SK-N-MC (cell line): ENCODE results near the gene FAAP24.
"Not testable (repeated sequence)": the region's sequence is repeated elsewhere in the genome, so short reads cannot be mapped to it uniquely, and the experiment has no call there.

Experiments
- DNase-seq: peaks from one replicate; pipeline ENCODE4 v3.0.0-alpha.2; 2011; ENCODE audit warnings: low read depth, low spot score
- H3K27ac ChIP-seq: fragments of 200-600 bp; sonication (generic); 2 replicates; pipeline ENCODE4 v1.5.1; 2016; ENCODE audit warnings: mixed run types
- H3K36me3 ChIP-seq: fragments of 200-600 bp; sonication (generic); 2 replicates; pipeline ENCODE4 v1.6.1; 2017; ENCODE audit warnings: antibody characterized with exemption, low read length, mixed read lengths; ENCODE audit not compliant: insufficient read depth
- H3K4me3 ChIP-seq: fragments of 200-600 bp; sonication (generic); 2 replicates; pipeline ENCODE4 v1.5.1; 2016
- H3K9ac ChIP-seq: fragments of 200-600 bp; sonication (generic); 2 replicates; pipeline ENCODE4 v1.8.0; 2017; ENCODE audit warnings: mixed run types, mixed read lengths; ENCODE audit not compliant: insufficient read length
- H3K9me3 ChIP-seq: fragments of 200-600 bp; sonication (generic); 2 replicates; pipeline ENCODE4 v1.6.1; 2017; ENCODE audit warnings: low read depth, mild to moderate bottlenecking, antibody characterized with exemption, low read length, moderate library complexity, mixed read lengths
- EZH2 ChIP-seq: fragments of 200-600 bp; sonication (generic); IDR thresholded peaks from one replicate; pipeline ENCODE4 v1.6.1; 2017; ENCODE audit warnings: antibody characterized with exemption
- FOXP2 ChIP-seq: optimal IDR thresholded peaks from 2 replicates; pipeline ENCODE3; 2011; ENCODE audit warnings: mild to moderate bottlenecking, moderate library complexity; ENCODE audit not compliant: insufficient read depth; ENCODE audit errors: extremely low read length, control extremely low read depth
- POLR2AphosphoS5 ChIP-seq: IDR thresholded peaks from 2 replicates; pipeline ENCODE4 v1.6.1; 2012; ENCODE audit warnings: mild to moderate bottlenecking, low read depth, low read length, borderline replicate concordance

FAAP24 gene, protein sequence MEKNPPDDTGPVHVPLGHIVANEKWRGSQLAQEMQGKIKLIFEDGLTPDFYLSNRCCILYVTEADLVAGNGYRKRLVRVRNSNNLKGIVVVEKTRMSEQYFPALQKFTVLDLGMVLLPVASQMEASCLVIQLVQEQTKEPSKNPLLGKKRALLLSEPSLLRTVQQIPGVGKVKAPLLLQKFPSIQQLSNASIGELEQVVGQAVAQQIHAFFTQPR

DNA sequence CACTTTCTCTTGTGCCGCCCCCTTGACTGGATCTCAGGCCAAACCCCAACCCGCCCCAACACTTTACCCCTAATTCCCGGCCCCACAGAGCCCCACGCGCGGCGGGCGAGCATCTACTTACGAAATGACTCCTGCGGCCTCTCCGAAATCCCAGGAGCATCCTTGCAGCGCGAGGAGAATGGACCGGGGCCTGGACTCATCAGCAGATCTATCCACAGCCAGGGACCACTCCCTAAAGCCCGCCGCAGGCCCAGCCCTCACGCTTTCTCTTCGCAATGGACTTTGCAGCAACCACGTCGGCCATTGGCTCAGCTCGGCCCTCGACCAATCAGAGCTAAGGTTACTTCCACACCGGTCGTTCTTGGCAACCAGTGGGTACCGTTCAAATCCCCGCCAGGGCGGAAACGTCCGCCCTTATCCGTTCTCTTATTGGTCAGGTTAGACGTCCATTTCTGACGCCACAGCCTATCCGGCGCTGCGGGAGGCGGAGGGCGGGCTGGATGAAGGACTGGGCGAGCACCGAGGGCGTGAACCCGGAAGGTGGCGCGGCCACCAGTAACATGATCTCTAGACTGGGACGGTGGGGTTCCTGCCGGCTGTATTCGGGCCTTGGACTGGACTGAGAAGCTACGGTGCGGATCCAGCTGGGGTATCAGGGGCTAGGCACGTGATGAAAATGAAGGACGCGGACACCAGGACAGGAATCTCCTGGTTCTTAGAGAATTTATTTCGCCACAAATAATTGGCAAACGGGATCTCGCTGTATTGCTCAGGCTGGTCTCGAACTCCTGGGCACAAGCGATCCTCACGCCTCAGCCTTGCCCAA, at the start of gene FAAP24, which contains the start of gene CEP89:
FAAP24 (plus strand) TSS at position 528 of the 826 bp plus-strand sequence. CDS start 955 bp downstream, outside the sequence.
CEP89 (minus strand) TSS at position 244 of the 826 bp plus-strand sequence; CDS start at position 160, 84 bp downstream.
- Histone ChIP-seq H3K36me3 (peaks cover 9% of the 10 kb centered on the region), H3K9me3 (no peaks in the 10 kb centered on the region), H3K27ac (no peak within 1 kb of the TSS), H3K4me3 (peak within 1 kb of the TSS; percentile 93), H3K9ac (peak within 1 kb of the TSS; percentile 71)
- TF ChIP-seq POLR2AphosphoS5 (peak; percentile 75; the same call in 1 of the 2 replicates), EZH2 (no peak), FOXP2 (no peak)
- DNase-seq, result peak; percentile 99

DNA sequence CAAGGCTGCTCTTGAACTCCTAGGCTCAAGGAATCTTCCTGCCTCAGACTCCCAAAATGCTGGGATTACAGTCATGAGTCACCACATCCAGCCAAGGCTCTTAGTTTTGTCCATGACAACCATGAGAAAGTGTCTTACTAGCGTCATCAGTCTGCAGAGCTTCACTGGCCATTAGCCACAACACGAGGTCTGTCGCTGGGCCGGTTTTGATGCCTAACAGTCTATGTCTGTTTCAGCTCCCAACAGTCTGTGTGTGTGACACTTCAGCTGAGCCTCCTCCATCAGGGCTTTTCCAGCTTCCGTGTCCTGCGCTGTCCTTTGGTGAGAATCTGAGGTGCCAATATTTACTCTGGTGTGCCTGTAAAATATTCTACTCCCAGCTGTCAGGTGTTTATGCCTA, 47.8 kb upstream of the FAAP24 start:
- Histone ChIP-seq H3K4me3 (no peak overlapping the region), H3K9me3 (no peaks in the 10 kb centered on the region), H3K9ac (no peak overlapping the region), H3K36me3 (peaks cover 9% of the 10 kb centered on the region; the same call in 1 of the 2 replicates), H3K27ac (no peak overlapping the region)
- DNase-seq, result no peak
- TF ChIP-seq POLR2AphosphoS5 (no peak), EZH2 (no peak), FOXP2 (no peak)

DNA sequence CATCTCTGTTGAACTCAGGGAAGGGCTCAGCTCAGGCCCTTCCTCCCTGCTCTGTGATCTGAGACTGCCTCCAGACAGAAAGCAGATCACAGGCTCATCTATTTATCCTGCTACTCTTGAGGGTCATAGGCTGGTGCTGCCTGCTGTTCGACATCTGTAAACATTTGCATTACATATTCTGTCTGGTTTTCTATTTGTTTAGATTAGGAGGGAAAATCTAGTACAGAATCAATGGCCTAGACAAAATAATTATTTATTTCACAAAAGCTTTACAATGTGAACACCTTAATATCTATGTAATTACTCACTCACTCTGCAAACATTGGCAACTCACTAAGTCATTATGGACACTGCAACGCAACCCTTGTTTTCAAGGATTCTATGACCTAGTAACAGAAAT, 43.2 kb upstream of the FAAP24 start:
- no peak overlapping the region for H3K9ac ChIP-seq
- no peak for DNase-seq
- H3K36me3 ChIP-seq, result peaks cover 15% of the 10 kb centered on the region; the same call in 1 of the 2 replicates
- no peak overlapping the region for H3K4me3 ChIP-seq
- no peaks in the 10 kb centered on the region for H3K9me3 ChIP-seq
- H3K27ac ChIP-seq, result no peak overlapping the region
- TF ChIP-seq POLR2AphosphoS5 (no peak), EZH2 (no peak), FOXP2 (no peak)

DNA sequence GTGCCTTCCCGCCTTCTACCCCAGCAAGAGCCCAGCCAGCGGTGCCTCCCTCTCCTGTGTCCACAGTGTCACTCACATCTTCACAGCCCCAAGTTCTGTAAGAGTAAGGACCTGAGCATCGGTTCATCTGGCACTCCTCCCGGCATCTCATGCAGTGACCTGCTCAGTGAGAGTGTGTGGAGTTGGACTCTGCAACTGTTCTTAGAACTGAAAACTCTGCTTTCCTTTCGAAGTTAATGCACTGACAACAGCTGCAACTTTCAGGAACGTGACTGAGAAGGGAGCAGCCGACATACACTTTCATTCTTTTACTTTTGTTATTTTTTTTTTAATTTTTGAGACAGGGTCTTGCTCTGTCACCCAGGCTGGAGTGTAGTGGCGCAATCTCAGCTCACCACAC, 41.5 kb upstream of the FAAP24 start:
- Histone ChIP-seq H3K9me3 (no peaks in the 10 kb centered on the region), H3K27ac (no peak overlapping the region), H3K9ac (no peak overlapping the region), H3K36me3 (peaks cover 15% of the 10 kb centered on the region; the same call in 1 of the 2 replicates), H3K4me3 (no peak overlapping the region)
- no peak for DNase-seq
- TF ChIP-seq FOXP2 (no peak), POLR2AphosphoS5 (no peak), EZH2 (no peak)

DNA sequence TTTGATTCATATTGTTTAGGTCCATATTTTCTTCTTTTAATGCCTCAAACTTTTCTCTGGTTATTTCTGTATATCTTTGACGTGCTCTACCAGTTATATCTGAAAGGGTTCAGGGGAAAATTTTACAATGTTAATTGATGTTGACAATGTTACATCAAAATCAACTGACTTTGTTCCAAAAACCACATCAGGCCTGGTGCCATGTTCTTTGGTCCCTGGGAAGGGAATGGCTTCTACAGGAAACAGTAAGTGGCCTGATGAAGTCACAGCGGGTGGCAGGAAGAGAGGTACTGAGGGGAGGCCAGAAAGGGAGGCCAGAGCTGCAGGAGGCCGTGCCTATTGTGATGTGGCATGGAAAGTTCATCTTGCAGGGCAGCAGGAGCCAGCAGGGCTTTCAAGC, 38.5 kb upstream of the FAAP24 start:
- Histone ChIP-seq H3K9me3 (no peaks in the 10 kb centered on the region), H3K4me3 (no peak overlapping the region), H3K27ac (no peak overlapping the region), H3K9ac (no peak overlapping the region), H3K36me3 (peaks cover 9% of the 10 kb centered on the region; the same call in 1 of the 2 replicates)
- TF ChIP-seq EZH2, result no peak
- no peak for TF ChIP-seq FOXP2
- no peak for TF ChIP-seq POLR2AphosphoS5
- DNase-seq, result no peak

DNA sequence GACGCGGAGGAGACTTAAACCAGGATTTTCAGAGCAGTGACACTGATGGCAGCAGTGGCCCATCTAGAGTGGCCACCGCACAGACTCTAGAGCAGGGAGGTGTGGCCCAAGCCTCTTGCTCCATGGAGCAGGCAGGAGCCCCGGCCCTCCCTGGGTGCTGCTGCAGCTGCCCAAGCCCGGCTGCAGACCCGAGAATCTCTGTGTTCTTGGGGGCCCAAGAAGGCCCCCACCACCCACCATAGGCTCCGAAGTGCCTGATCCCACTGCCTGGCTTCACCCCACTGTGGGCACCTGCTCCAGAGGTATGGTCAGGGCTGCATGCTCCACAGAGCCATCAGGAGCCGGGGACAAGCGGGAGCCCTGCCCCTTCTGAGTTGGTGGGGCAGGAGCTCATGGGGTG, 36.4 kb upstream of the FAAP24 start:
- no peak for DNase-seq
- no peaks in the 10 kb centered on the region for H3K36me3 ChIP-seq
- H3K27ac ChIP-seq, result no peak overlapping the region
- no peak for TF ChIP-seq EZH2
- no peak for TF ChIP-seq POLR2AphosphoS5
- no peak for TF ChIP-seq FOXP2
- H3K4me3 ChIP-seq, result no peak overlapping the region
- H3K9me3 ChIP-seq, result no peaks in the 10 kb centered on the region
- no peak overlapping the region for H3K9ac ChIP-seq

DNA sequence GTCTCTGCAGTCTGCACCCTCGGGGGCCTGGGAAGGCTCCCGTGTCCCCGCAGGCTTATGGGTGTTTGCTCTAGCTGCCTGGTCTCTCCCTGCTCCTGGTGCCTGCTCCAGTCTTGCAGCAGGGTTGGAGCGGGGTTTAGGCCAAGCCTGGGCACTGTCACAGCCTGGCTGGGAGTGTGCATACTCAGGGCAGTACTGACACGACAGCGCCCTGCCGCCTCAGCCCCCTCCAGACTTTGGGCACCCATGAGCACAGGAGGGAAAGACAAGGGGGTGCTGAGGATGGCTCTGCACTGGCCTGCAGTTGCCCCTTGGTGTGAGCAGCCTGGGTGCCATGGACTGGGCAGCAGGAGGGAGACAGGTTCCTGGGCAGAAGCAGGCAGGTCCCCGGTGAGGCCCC, 36.0 kb upstream of the FAAP24 start:
- Histone ChIP-seq H3K9me3 (no peaks in the 10 kb centered on the region), H3K27ac (no peak overlapping the region), H3K9ac (no peak overlapping the region), H3K4me3 (no peak overlapping the region), H3K36me3 (no peaks in the 10 kb centered on the region)
- TF ChIP-seq EZH2 (no peak), POLR2AphosphoS5 (no peak), FOXP2 (no peak)
- no peak for DNase-seq

DNA sequence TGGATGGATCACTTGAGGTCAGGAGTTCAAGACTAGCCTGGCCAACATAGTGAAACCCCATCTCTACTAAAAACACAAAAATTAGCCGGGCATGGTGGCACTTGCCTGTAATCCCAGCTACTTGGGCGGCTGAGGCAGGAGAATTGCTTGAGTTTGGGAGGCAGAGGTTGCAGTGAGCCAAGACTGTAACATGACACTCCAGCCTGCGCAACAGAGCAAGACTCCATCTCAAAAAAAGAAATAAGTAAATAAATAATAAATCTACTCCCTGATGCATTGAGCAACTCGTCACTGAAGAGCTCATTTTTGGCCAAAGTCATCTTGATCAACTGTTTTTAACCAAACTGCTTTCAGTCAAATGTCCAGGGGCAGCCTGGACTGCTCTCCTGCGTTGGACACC, 30.8 kb upstream of the FAAP24 start:
- H3K27ac ChIP-seq, DNase-seq, H3K4me3 ChIP-seq, H3K36me3 ChIP-seq, H3K9ac ChIP-seq, H3K9me3 ChIP-seq: not testable (repeated sequence)

DNA sequence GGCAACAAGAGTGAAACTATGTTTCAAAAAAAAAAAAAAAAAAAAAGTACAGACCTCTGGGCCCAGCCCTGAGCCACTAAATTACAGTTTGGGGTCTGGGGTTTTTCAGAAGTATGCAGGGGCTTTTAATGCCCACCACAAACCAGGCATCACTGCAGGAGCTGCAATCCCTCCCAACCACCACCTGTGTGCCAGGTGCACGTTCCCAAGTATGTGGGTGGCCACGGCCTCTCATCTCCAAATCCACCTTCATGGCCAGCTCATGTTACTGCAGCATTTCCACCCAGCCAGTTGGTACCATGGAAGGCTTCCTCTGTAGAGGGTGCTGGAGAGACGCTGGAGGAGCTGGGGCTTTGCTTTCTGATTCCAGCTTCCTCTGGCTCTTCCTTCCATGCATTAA, 26.8 kb upstream of the FAAP24 start:
- TF ChIP-seq FOXP2, result no peak
- TF ChIP-seq EZH2, result no peak
- TF ChIP-seq POLR2AphosphoS5, result no peak
- H3K9ac ChIP-seq, result no peak overlapping the region
- DNase-seq, result no peak
- H3K36me3 ChIP-seq, result peaks cover 8% of the 10 kb centered on the region
- H3K4me3 ChIP-seq, result no peak overlapping the region
- no peaks in the 10 kb centered on the region for H3K9me3 ChIP-seq
- H3K27ac ChIP-seq, result no peak overlapping the region
